ENCODE measurements around the gene SRM.
"Not testable (repeated sequence)": the region's sequence is repeated elsewhere in the genome, so short reads cannot be mapped to it uniquely, and the experiment has no call there.

Gene SRM

DNA sequence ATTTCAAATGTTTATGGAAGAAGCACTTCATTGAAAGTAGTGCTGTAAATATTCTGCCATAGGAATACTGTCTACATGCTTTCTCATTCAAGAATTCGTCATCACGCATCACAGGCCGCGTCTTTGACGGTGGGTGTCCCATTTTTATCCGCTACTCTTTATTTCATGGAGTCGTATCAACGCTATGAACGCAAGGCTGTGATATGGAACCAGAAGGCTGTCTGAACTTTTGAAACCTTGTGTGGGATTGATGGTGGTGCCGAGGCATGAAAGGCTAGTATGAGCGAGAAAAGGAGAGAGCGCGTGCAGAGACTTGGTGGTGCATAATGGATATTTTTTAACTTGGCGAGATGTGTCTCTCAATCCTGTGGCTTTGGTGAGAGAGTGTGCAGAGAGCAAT, 36.6 kb downstream of the SRM start:
- no peak for DNase-seq

DNA sequence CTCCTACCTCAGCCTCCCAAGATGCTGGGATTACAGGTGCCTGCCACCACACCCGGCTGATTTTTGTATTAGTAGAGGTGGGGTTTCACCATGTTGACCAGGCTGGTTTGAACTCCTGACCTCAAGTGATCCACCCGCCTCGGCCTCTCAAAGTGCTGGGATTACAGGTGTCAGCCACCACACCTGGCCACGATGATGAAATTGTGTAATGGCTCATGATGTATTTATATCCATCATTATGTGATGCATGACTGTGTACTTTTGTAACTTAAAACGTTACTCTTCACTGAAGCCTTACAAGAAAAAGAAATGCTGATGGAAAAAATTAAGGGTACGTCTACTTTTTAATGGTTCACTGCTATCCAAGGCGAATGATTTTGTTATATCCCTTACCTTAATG, 39.8 kb downstream of the SRM start:
- DNase-seq, result no peak

DNA sequence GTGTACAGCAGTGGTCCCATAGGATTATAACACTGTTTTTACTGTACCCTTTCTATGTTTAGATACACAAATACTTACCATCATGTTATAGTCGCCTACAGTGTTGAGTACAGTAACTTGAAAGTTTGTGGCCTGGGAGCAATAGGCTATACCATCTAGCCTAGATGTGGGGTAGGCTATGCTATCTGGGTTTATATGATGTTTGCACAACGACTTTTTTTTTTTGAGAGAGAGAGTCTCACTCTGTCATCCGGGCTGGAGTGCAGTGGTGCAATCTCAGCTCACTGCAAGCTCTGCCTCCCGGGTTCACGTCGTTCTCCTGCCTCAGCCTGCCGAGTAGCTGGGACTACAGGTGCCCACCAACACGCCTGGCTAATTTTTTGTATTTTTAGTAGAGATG, 40.5 kb downstream of the SRM start:
- DNase-seq, result not testable (repeated sequence)

DNA sequence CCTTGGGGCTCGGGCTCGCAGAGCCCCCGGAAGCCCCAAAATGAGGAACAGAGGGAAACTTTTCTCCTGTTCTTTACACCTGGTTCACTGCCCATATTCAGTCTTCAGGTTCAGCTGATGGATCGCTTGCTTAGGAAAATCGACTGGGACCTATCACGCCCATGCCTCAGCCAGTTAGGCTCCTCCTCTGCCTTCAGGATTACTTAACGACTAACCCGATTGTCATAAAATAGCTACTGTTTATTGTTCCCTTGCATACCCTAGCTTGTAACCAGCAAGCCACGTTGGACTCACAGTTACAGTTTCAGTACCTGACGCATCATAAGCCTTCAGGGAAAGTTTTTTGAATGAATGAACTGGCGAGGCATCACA, 46.7 kb downstream of the SRM start:
- DNase-seq, result no peak

DNA sequence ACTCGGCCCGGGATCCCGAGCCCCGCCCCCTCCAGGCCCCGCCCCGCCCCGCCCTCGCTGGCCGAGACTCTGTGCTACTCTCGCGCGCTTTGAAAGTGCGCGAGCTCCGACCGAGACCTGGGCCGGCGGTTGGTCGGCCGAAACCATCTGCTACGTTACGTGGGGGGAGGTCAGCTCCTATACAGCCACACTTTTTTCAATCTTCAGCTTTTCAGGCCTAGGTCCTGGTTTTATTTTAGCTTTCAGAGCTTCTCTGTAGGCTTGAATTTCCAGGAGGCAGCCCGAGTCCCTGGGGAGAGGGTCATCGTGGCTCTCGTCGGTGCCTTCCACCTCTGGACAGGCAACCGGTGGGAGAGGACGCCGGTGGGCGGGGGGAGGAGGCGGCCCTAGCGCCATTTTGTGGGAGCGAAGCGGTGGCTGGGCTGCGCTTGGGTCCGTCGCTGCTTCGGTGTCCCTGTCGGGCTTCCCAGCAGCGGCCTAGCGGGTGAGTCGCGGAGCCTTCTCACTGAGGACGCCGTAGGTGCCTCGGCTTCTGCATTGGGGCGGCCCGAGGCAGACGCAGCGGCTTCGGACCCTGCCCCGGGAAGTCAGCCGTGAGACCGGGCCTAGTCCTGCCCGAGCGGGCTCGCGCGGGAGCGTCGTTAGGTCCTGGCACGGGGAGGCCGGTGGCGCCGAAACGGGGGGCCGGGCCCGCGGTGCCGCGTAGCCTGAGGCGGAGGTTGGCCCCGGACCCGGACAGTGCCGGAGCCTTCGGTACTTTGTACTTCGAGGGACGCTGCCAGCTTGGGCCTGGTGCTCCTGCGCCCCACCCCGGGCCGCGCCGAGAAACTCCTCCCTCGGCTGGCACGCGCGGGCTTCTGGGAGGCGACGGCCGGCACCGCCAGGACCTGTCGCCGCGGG, 47.3 kb downstream of the SRM start, which contains the start of gene TARDBP:
TARDBP (plus strand) TSS at position 395 of the 900 bp plus-strand sequence. CDS start 1,074 bp downstream, outside the sequence.
- peak; percentile 29 to 98 (median 90) for DNase-seq

All from nucleus accumbens (tissue), 56 donors.